Chondrocyte (in vitro differentiated cells): ENCODE measurements around the gene MYL2. TPM values are rescaled to one million over a fixed set of nuclear protein-coding genes. Genes with fewer than 3 reads are reported as not detected.
A peak's percentile ranks its signal among the peaks of the same experiment; 100 is the strongest.

Experiments used
- DNase-seq: peaks from one replicate; pipeline ENCODE4 v3.0.0; 2021; ENCODE audit warnings: mixed read lengths, low spot score
- H3K27ac Mint-ChIP-seq: one replicate; pipeline ENCODE4 v1.8.0; 2021; ENCODE audit warnings: mild to moderate bottlenecking, moderate library complexity, mixed read lengths; ENCODE audit not compliant: unreplicated experiment
- H3K27me3 Mint-ChIP-seq: 2 replicates; pipeline ENCODE4 v1.8.0; 2021; ENCODE audit warnings: low read depth, mixed read lengths
- H3K36me3 Mint-ChIP-seq: 2 replicates; pipeline ENCODE4 v1.8.0; 2021; ENCODE audit warnings: low read depth, mixed read lengths
- H3K4me1 Mint-ChIP-seq: 2 replicates; pipeline ENCODE4 v1.8.0; 2021; ENCODE audit warnings: low read depth, mild to moderate bottlenecking, mixed read lengths
- H3K4me3 Mint-ChIP-seq: one replicate; pipeline ENCODE4 v1.8.0; 2021; ENCODE audit warnings: mild to moderate bottlenecking, moderate library complexity, mixed read lengths; ENCODE audit not compliant: unreplicated experiment
- H3K9me3 Mint-ChIP-seq: 2 replicates; pipeline ENCODE4 v1.8.0; 2021; ENCODE audit warnings: low read depth, mixed read lengths
- total RNA-seq: library from RNA; stranded (reverse); gene quantifications from 3 replicates; pipeline ENCODE4 v1.2.1, GENCODE V29; 2021
- TF ChIP-seq, protein P1 (sequence below): fragments of 200-600 bp; sonication (generic); IDR thresholded peaks from 2 replicates; pipeline ENCODE4 v1.5.0; 2021; ENCODE audit warnings: antibody characterized with exemption, mild to moderate bottlenecking, moderate library complexity

The MYL2 gene
- total RNA-seq, 1 donor from 2014 or later, result not detected

DNA sequence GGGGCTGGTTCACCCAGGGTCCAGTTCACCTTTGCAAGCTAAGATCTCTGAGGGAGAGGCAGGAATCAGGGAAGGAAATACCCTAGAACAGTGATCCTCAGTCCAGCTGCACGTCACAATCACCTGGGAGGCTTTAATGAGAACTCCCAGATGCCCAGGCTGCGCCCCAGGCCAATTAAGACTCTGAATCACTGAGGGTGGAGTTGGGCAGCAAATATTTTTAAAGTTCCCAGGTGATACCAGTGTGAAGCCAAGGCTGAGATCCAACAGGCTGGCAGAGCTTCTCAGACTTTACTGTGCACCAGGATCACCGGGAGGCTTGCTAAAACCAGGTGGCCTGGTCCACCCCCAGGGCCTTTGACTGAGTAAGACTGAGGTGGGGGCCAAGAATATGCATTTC lies 23.8 kb downstream of the MYL2 start:
- no peak for DNase-seq
- Mint-ChIP-seq H3K9me3 (no peaks in the 10 kb centered on the region), H3K4me3 (no peak overlapping the region), H3K36me3 (no peaks in the 10 kb centered on the region), H3K4me1 (peaks cover 14% of the 10 kb centered on the region), H3K27ac (no peak overlapping the region), H3K27me3 (peaks cover 5% of the 10 kb centered on the region)
- TF ChIP-seq, protein P1, sequence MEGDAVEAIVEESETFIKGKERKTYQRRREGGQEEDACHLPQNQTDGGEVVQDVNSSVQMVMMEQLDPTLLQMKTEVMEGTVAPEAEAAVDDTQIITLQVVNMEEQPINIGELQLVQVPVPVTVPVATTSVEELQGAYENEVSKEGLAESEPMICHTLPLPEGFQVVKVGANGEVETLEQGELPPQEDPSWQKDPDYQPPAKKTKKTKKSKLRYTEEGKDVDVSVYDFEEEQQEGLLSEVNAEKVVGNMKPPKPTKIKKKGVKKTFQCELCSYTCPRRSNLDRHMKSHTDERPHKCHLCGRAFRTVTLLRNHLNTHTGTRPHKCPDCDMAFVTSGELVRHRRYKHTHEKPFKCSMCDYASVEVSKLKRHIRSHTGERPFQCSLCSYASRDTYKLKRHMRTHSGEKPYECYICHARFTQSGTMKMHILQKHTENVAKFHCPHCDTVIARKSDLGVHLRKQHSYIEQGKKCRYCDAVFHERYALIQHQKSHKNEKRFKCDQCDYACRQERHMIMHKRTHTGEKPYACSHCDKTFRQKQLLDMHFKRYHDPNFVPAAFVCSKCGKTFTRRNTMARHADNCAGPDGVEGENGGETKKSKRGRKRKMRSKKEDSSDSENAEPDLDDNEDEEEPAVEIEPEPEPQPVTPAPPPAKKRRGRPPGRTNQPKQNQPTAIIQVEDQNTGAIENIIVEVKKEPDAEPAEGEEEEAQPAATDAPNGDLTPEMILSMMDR, result no peak

DNA sequence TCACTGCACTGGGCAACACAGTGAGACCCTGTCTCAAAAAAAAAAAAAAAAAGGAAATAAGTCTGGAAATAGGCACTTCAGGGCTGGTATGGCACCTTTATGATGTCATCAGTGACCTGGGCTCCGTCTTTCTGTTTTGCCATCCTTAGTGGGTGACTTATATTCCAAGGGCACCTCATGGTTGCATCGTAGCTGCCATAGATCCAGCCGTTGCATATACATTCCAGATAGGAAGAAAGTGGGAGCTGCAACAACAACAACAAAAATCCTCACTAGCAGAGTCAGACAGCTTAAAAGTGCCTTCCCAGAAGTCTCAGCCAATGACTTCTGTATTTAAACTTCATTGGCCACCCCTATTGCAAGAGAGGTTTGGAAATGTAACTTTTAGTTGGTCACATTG lies 26.4 kb downstream of the MYL2 start:
- no peak for DNase-seq
- Mint-ChIP-seq H3K4me1 (peaks cover 14% of the 10 kb centered on the region), H3K4me3 (no peak overlapping the region), H3K36me3 (no peaks in the 10 kb centered on the region), H3K27ac (no peak overlapping the region), H3K9me3 (no peaks in the 10 kb centered on the region), H3K27me3 (peaks cover 11% of the 10 kb centered on the region)
- TF ChIP-seq, protein P1, result no peak

DNA sequence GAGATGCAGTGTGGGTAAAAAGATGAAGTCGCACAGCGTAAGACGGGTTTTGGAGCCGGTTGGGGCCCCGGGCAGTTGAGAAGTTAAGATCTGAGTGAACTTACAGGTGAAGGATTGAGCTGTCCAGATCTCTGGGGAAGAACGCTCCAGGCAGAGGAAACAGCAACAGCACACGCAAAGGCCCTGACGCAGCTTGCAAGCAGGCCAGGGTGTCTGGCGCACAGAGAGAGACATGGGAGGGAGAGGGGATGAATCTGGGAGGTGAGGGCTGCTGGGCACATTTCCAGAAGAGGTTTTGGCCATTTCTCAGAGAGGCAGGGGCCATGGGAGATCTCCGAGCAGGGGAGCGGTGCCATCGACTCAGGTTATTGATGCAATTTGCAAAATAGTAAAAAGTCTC lies 31.0 kb downstream of the MYL2 start:
- Mint-ChIP-seq H3K27me3 (peaks cover 11% of the 10 kb centered on the region), H3K4me1 (peaks cover 17% of the 10 kb centered on the region), H3K27ac (no peak overlapping the region), H3K36me3 (no peaks in the 10 kb centered on the region), H3K4me3 (no peak overlapping the region), H3K9me3 (no peaks in the 10 kb centered on the region)
- no peak for DNase-seq
- TF ChIP-seq, protein P1, result no peak

DNA sequence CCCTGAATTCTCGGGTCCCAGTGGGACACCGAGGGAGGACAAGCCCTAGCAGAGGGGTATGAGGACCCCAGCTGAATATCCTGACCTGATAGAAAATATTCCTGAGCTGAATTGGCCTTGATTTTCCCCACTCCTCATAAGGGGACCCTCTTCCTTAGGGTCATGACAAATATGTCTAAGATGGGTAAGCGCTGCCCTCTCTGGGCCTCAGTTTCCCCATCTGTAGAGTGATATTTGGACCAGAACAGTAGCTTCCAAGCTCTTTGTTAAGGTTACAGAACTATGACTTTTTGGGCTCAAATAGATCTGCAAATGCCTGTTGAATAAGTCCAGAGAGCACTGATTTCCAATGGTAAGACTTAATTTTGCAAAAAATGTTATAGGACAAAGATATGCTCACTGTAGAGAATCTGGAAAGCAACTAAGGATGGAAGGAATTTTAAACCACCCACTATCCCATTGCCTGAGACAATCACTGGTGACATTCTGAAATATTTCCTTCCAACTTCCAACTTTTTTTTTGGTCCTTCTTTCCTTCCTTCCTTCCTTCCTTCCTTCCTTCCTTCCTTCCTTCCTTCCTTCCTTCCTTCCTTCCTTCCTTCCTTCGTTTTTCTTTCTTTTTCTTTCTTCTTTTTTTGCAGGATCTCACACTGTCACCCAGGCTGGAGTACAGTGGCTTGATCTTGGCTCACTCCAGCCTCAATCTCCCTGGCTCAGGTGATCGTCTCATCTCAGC lies 32.0 kb downstream of the MYL2 start:
- H3K9me3 Mint-ChIP-seq, result no peaks in the 10 kb centered on the region
- H3K4me3 Mint-ChIP-seq, result no peak overlapping the region
- TF ChIP-seq, protein P1, result peak; percentile 60
- no peaks in the 10 kb centered on the region for H3K36me3 Mint-ChIP-seq
- DNase-seq, result no peak
- peaks cover 13% of the 10 kb centered on the region for H3K27me3 Mint-ChIP-seq
- H3K4me1 Mint-ChIP-seq, result peaks cover 14% of the 10 kb centered on the region
- no peak overlapping the region for H3K27ac Mint-ChIP-seq

DNA sequence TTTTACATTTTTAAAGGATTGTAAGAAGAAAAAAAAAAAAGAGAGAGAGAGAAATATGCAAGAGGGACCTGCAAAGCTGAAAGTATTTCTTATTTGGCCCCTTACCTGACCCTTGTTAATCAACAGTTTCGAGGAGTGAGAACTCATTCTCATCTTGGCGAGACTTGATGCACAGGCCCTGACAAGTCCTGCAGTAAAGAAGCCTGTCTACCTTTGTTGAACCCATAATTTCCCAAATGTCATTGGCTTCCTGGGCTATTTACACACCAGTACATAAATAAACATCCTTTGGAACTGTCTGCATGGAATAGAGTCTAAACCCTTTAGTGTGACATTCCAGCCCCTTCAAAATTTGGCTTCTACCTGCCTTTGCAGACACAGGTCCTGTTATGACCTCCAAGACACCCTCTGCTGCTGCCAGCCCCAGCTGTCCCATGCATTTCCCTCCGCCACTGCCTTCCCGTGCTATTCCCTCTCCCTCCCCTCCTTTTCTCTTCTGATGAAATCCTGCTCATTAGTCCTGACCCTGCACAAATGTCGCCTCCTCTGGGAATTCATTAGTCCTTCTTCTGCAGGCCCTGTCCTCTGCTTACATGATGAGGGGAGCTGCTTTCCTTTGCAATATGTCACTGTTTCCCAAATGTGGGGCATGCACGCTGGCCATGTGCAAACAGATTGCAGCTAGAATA lies 35.1 kb downstream of the MYL2 start:
- peaks cover 5% of the 10 kb centered on the region for H3K4me1 Mint-ChIP-seq
- no peaks in the 10 kb centered on the region for H3K9me3 Mint-ChIP-seq
- H3K27me3 Mint-ChIP-seq, result peaks cover 10% of the 10 kb centered on the region
- no peaks in the 10 kb centered on the region for H3K36me3 Mint-ChIP-seq
- TF ChIP-seq, protein P1, result no peak
- H3K27ac Mint-ChIP-seq, result no peak overlapping the region
- no peak overlapping the region for H3K4me3 Mint-ChIP-seq
- no peak for DNase-seq
